GM12873 (cell line): ENCODE results near the gene SPOUT1.

ENCODE experiments used
- TF ChIP-seq, protein P1 (sequence below): IDR thresholded peaks from 2 replicates; pipeline ENCODE4 v1.5.1; 2012; ENCODE audit warnings: low read depth, mild to moderate bottlenecking, moderate library complexity, low read length, control low read depth; ENCODE audit not compliant: insufficient read depth; ENCODE audit errors: missing control alignments

The SPOUT1 gene, protein sequence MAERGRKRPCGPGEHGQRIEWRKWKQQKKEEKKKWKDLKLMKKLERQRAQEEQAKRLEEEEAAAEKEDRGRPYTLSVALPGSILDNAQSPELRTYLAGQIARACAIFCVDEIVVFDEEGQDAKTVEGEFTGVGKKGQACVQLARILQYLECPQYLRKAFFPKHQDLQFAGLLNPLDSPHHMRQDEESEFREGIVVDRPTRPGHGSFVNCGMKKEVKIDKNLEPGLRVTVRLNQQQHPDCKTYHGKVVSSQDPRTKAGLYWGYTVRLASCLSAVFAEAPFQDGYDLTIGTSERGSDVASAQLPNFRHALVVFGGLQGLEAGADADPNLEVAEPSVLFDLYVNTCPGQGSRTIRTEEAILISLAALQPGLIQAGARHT

DNA sequence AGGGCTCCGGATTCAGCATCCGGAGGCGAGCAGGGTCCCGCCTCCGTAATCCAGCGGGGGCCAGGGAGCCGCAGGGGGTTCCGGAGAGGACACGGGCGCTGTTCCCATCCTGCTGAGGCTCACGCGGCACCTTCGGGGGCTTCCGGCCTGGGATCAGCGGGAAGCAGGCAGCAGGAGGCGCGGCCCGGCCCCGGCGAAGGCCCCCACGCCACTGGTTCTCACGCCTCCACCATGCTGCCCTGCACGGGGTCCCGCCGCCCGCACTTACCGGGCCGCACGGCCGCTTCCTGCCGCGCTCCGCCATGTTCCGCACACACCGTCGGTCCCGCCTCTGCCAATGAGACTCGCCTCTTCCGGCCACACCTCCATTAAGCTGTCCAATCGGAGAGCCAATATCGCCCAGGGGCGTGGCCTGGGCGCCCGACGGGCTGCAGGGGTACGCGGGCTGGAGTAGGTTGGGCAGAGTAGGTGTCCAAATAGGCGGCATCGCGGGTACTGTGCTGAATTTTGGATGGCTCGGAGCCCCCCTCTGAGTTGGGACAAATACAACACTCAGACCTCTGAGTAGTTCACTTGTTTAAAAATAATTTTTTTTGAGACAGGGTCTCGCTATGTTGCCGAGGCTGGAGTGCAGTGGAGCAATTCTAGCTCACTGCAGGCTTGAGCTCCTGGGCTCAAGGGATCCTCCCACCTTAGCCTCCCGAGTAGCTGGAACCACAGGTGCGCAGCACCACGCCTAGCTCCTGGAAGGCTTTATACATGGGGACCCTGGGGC is at the start of gene SPOUT1:
SPOUT1 (minus strand) TSS at position 318 of the 775 bp plus-strand sequence; CDS start at position 304, 14 bp downstream.
- TF ChIP-seq, protein P1, sequence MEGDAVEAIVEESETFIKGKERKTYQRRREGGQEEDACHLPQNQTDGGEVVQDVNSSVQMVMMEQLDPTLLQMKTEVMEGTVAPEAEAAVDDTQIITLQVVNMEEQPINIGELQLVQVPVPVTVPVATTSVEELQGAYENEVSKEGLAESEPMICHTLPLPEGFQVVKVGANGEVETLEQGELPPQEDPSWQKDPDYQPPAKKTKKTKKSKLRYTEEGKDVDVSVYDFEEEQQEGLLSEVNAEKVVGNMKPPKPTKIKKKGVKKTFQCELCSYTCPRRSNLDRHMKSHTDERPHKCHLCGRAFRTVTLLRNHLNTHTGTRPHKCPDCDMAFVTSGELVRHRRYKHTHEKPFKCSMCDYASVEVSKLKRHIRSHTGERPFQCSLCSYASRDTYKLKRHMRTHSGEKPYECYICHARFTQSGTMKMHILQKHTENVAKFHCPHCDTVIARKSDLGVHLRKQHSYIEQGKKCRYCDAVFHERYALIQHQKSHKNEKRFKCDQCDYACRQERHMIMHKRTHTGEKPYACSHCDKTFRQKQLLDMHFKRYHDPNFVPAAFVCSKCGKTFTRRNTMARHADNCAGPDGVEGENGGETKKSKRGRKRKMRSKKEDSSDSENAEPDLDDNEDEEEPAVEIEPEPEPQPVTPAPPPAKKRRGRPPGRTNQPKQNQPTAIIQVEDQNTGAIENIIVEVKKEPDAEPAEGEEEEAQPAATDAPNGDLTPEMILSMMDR = no peak

DNA sequence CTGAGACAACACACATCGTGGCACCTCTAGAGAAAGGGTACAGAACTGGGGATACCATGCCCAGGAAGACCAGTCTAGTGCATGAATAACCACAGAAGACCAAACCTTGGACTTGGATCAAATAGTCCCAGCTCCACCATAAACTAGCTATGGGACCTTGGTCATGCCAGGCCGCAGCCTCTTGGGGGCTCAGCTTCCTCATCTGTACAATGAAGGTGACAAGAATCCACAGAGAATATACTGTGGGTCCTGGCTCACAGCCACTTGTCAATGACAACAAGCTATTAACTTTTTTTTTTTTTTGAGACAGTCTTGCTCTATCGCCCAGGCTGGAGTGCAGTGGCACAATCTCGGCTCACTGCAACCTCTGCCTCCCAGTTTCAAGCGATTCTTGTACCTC is 48.3 kb upstream of the SPOUT1 start:
- TF ChIP-seq, protein P1 = no peak

DNA sequence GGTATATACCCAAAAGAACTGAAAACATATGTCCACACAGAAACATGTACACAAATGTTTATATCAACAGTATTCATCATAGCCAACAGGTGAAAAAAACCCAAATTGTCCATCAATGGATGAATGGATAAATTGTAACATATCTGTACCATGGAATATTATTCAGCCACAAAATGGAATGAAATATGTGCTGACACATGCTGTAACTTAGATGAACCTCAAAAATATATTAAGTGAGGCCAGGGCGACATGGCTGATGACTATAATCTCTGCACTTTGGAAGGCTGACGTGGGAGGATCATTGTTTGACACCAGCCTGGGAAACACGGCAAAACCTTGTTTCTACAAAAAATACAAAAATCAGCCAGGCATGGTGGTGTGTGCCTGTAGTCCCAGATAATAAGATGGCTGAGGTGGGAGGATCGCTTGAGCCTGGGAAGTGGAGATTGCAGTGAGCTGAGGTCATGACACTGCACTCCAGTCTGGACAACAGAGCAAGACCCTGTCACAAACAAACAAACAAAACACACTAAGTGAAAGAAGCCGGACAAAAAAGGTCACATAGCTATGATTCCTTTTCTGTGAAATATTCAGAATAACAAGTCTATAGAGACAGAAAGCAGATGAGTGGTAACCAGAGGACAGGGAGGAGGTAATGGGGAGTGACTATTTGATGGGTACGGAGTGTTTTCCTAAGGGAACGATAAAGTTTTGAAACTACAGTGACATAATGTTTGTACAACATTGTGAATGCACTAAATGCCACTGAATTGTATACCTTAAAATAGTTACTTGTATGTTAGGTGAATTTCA is 40.7 kb upstream of the SPOUT1 start:
- TF ChIP-seq, protein P1 = no peak

DNA sequence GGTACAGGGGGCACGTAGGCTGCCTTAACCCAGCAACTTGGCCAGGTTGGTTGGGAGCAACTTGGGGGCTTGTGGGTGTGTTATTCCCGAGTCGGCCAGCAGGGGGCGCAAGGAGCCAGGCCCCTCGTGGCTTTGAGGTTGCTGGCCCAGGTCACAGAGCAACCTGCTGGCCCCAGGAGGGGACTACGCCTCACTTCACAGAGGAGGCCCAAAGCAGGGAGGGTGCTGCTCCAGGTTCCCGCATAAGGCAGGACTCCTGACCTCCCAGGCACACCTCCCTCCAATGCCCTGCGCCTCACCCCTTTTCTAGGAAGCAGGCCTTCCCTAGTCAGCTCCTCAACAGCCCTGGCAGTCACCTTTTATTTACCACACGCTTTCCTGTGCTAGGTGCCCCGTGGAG is 34.1 kb upstream of the SPOUT1 start:
- TF ChIP-seq, protein P1 = peak; percentile 98

DNA sequence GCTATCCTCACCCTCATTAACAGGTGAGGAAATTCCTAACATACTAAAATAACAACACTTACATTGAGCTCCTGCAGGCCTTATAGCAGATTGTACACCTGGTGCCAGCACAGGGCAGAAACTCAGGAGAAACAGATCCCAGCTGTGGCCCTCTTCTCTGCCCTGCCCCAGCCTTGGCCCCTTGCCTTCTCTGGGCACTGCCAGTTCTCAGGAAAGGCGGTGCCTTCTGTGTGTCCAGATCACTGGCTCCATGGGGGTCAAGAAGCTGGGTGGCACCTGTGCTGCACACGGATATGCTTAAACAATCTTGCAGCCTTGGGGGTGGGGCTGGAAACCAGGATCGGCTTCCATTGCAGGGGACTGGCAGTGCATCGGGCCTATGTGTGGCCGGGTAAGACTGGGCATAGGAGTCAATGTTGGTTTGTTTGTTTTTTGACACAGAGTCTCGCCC is 32.8 kb upstream of the SPOUT1 start:
- TF ChIP-seq, protein P1 = no peak

DNA sequence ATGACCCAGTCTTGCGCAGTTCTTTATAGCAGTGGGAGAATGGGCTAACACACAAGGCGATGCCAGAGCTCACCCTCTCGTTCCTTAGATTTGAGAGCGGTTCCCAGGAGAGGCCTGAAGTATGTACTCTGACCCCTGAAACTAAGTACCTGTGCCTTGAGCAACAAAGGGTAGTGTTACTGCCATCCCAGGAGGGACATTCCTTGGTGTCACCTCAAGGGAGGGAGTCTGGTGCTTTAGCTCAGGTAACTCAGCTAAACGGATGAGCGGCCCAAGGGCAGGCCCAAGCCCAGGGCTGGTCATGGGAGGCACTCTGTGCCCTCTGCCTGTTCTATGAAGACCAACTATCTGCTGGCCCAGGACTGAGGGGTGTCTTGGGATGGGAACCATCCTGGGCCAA is 31.9 kb upstream of the SPOUT1 start:
- TF ChIP-seq, protein P1 = no peak
